Measurements from ENCODE around the gene CORIN. TPM values are rescaled to one million over a fixed set of nuclear protein-coding genes. Genes with fewer than 3 reads are reported as not detected.

Gene CORIN
- total RNA-seq, 4 donors from 2014 or later, result 0.49 to 5.3 (median 4.4) TPM; not detected in 1

GRCh38 chr4:47553329-47554125 lies 284.3 kb downstream of the CORIN start:
- TF ChIP-seq CTCF (IDR thresholded peaks at IDR 0.05; ENCODE audit: low read depth), result no peak

- no peak for TF ChIP-seq CTCF (IDR thresholded peaks at IDR 0.05; ENCODE audit: low read depth)
Observed at GRCh38 chr4:47551682-47552081, 286.2 kb downstream of the CORIN start.

- TF ChIP-seq CTCF (IDR thresholded peaks at IDR 0.05; ENCODE audit: low read depth), result no peak
Observed at GRCh38 chr4:47550899-47551548, 286.8 kb downstream of the CORIN start.

Small RNA genes within 50 kb of the gene (small RNA-seq; reads per million reads assigned to genes)
- gene MIR8053, result not detected

Other genes with a start within 250 kb of the CORIN start
- gene NFXL1, start 76.5 kb upstream of the CORIN start, total RNA-seq, result 10 to 100 TPM; 10.4 to 17.7 (median 12.0) TPM
- 1 to 10 TPM in 2 of 4 donors, under 1 TPM in 2; 0.16 to 7.0 (median 2.8) TPM for gene CNGA1, start 178.6 kb upstream of the CORIN start, total RNA-seq
- gene NIPAL1, start 178.7 kb upstream of the CORIN start, total RNA-seq, result 1 to 10 TPM in 1 of 4 donors, under 1 TPM in 2, not detected in 1; 0.22 to 2.0 (median 0.33) TPM